ENCODE data around the gene GRK4.

Gene GRK4

DNA sequence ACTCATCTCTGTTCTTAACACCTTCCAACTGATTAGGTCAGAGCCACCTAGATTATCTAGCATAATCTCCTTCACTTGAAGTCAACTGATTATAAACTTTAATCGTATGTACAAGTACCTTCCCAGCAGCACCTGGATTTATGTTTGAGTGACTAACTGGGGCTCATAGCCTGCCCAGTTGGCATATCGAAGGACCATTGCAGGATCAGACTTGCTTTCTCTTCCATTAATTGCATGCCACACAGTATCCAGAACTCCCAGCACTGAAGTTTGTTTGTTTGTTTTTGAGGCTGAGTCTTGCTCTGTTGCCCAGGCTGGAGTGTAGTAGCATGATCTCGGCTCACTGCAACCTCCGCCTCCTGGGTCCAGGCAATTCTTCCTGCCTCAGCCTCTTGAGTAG, 27.9 kb downstream of the GRK4 start:
- Histone ChIP-seq H3K27ac (ENCODE audit: insufficient read depth, low read depth, low read length, poor library complexity, severe bottlenecking) (no peak overlapping the region), H3K27me3 (ENCODE audit: control insufficient read depth, insufficient read depth, low read length, poor library complexity, severe bottlenecking) (no peaks in the 10 kb centered on the region), H3K4me1 (ENCODE audit: control insufficient read depth, insufficient read depth, low read length) (no peaks in the 10 kb centered on the region), H3K36me3 (ENCODE audit: control insufficient read depth, insufficient read depth, low read length) (no peaks in the 10 kb centered on the region), H3K4me3 (ENCODE audit: insufficient read depth, low read depth, low read length) (no peak overlapping the region), H3K9me3 (ENCODE audit: control insufficient read depth, low read length) (no peaks in the 10 kb centered on the region)
- 95 to 98% methylated on average over 4 of the region's 4 CpGs for WGBS, 2 experiments

DNA sequence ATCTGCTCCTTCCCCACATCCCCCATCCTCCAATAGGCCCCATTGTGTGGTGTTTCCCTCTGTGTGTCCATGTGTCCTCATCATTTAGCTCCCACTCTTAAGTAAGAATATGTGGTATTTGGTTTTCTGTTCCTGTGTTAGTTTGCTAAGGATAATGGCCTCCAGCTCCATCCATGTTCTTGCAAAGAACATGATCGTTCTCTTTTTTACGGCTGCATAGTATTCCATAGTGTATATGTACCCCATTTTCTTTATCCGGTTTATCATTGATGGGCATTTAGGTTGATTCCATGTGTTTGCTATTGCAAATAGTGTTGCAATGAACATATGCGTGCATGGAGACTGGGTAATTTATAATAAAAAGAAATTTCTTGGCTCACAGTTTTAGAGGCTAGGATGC, 31.5 kb downstream of the GRK4 start:
- H3K36me3 ChIP-seq (ENCODE audit: control insufficient read depth, insufficient read depth, low read length) = no peaks in the 10 kb centered on the region
- H3K27me3 ChIP-seq (ENCODE audit: control insufficient read depth, insufficient read depth, low read length, poor library complexity, severe bottlenecking) = no peaks in the 10 kb centered on the region
- no peak overlapping the region for H3K4me3 ChIP-seq (ENCODE audit: insufficient read depth, low read depth, low read length)
- WGBS, 2 experiments = 95 to 96% methylated on average over 4 of the region's 4 CpGs
- H3K9me3 ChIP-seq (ENCODE audit: control insufficient read depth, low read length) = no peaks in the 10 kb centered on the region
- no peak overlapping the region for H3K27ac ChIP-seq (ENCODE audit: insufficient read depth, low read depth, low read length, poor library complexity, severe bottlenecking)
- no peaks in the 10 kb centered on the region for H3K4me1 ChIP-seq (ENCODE audit: control insufficient read depth, insufficient read depth, low read length)

GRCh38 chr4:2995546-2996265, 32.3 kb downstream of the GRK4 start:
- Histone ChIP-seq H3K4me1 (ENCODE audit: control insufficient read depth, insufficient read depth, low read length) (no peaks in the 10 kb centered on the region), H3K27ac (ENCODE audit: insufficient read depth, low read depth, low read length, poor library complexity, severe bottlenecking) (no peak overlapping the region), H3K4me3 (ENCODE audit: insufficient read depth, low read depth, low read length) (no peak overlapping the region), H3K27me3 (ENCODE audit: control insufficient read depth, insufficient read depth, low read length, poor library complexity, severe bottlenecking) (no peaks in the 10 kb centered on the region), H3K9me3 (ENCODE audit: control insufficient read depth, low read length) (no peaks in the 10 kb centered on the region), H3K36me3 (ENCODE audit: control insufficient read depth, insufficient read depth, low read length) (no peaks in the 10 kb centered on the region)
- 89 to 96% methylated on average over 3 to 4 of the region's 4 CpGs for WGBS, 2 experiments

DNA sequence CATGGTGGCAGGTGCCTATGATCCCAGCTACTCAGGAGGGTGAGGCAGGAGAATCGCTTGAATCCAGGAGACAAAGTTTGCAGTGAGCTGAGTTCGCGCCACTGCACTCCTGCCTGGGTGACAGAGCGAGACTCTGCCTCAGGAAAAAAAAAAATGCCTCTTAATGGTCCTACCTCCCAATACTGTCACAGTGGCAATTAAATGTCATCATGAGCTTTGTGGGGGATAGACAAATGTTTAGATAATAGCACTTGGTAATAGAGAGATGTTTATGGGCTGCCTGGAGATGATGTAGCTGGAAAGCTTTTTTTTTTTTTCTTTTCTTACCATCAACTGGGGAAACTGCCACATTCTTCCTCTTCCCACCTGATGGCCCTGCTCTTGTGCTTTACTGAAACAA, 33.0 kb downstream of the GRK4 start:
- H3K9me3 ChIP-seq (ENCODE audit: control insufficient read depth, low read length) = no peaks in the 10 kb centered on the region
- no peak overlapping the region for H3K27ac ChIP-seq (ENCODE audit: insufficient read depth, low read depth, low read length, poor library complexity, severe bottlenecking)
- no peaks in the 10 kb centered on the region for H3K4me1 ChIP-seq (ENCODE audit: control insufficient read depth, insufficient read depth, low read length)
- no peaks in the 10 kb centered on the region for H3K27me3 ChIP-seq (ENCODE audit: control insufficient read depth, insufficient read depth, low read length, poor library complexity, severe bottlenecking)
- WGBS, 2 experiments = 87 to 95% methylated on average over 4 of the region's 4 CpGs
- no peaks in the 10 kb centered on the region for H3K36me3 ChIP-seq (ENCODE audit: control insufficient read depth, insufficient read depth, low read length)
- H3K4me3 ChIP-seq (ENCODE audit: insufficient read depth, low read depth, low read length) = no peak overlapping the region

GRCh38 chr4:3007724-3008123, 44.4 kb downstream of the GRK4 start:
- WGBS, 2 experiments = 84 to 89% methylated on average over 1 of the region's 2 CpGs
- no peaks in the 10 kb centered on the region for H3K36me3 ChIP-seq (ENCODE audit: control insufficient read depth, insufficient read depth, low read length)
- no peak overlapping the region for H3K27ac ChIP-seq (ENCODE audit: insufficient read depth, low read depth, low read length, poor library complexity, severe bottlenecking)
- H3K4me1 ChIP-seq (ENCODE audit: control insufficient read depth, insufficient read depth, low read length) = no peaks in the 10 kb centered on the region
- no peaks in the 10 kb centered on the region for H3K9me3 ChIP-seq (ENCODE audit: control insufficient read depth, low read length)
- H3K4me3 ChIP-seq (ENCODE audit: insufficient read depth, low read depth, low read length) = no peak overlapping the region
- no peaks in the 10 kb centered on the region for H3K27me3 ChIP-seq (ENCODE audit: control insufficient read depth, insufficient read depth, low read length, poor library complexity, severe bottlenecking)

GRCh38 chr4:3009422-3009821, 46.1 kb downstream of the GRK4 start:
- Histone ChIP-seq H3K27me3 (ENCODE audit: control insufficient read depth, insufficient read depth, low read length, poor library complexity, severe bottlenecking) (no peaks in the 10 kb centered on the region), H3K36me3 (ENCODE audit: control insufficient read depth, insufficient read depth, low read length) (no peaks in the 10 kb centered on the region), H3K4me1 (ENCODE audit: control insufficient read depth, insufficient read depth, low read length) (no peaks in the 10 kb centered on the region), H3K9me3 (ENCODE audit: control insufficient read depth, low read length) (no peaks in the 10 kb centered on the region), H3K27ac (ENCODE audit: insufficient read depth, low read depth, low read length, poor library complexity, severe bottlenecking) (no peak overlapping the region), H3K4me3 (ENCODE audit: insufficient read depth, low read depth, low read length) (no peak overlapping the region)
- 80 to 84% methylated on average over 7 of the region's 7 CpGs for WGBS, 2 experiments

- no peak overlapping the region for H3K27ac ChIP-seq (ENCODE audit: insufficient read depth, low read depth, low read length, poor library complexity, severe bottlenecking)
- 66 to 70% methylated on average over 2 of the region's 2 CpGs for WGBS, 2 experiments
- no peaks in the 10 kb centered on the region for H3K27me3 ChIP-seq (ENCODE audit: control insufficient read depth, insufficient read depth, low read length, poor library complexity, severe bottlenecking)
- H3K9me3 ChIP-seq (ENCODE audit: control insufficient read depth, low read length) = no peaks in the 10 kb centered on the region
- H3K36me3 ChIP-seq (ENCODE audit: control insufficient read depth, insufficient read depth, low read length) = no peaks in the 10 kb centered on the region
- no peaks in the 10 kb centered on the region for H3K4me1 ChIP-seq (ENCODE audit: control insufficient read depth, insufficient read depth, low read length)
- no peak overlapping the region for H3K4me3 ChIP-seq (ENCODE audit: insufficient read depth, low read depth, low read length)
Observed at GRCh38 chr4:3010577-3010976, 47.2 kb downstream of the GRK4 start.

DNA sequence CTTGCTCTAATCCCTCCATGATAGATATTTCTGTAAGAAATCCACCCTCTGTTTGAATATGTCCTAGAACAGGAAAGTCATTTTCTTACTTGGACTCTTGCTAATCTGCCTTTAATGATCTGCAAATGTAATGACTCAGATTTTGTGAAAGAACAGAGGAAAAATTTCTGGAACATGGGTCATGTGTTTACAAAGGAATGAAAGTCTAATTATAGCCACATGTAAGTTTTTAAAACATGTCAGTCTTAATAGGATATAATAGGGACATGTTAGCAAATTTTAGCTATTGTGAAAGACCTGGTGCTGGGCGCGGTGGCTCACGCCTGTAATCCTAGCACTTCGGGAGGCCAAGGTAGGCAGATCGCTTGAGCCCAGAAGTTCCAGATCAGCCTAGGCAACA, 47.6 kb downstream of the GRK4 start:
- no peaks in the 10 kb centered on the region for H3K27me3 ChIP-seq (ENCODE audit: control insufficient read depth, insufficient read depth, low read length, poor library complexity, severe bottlenecking)
- WGBS, 2 experiments = 92 to 98% methylated on average over 4 to 5 of the region's 5 CpGs
- H3K36me3 ChIP-seq (ENCODE audit: control insufficient read depth, insufficient read depth, low read length) = no peaks in the 10 kb centered on the region
- H3K9me3 ChIP-seq (ENCODE audit: control insufficient read depth, low read length) = no peaks in the 10 kb centered on the region
- H3K4me3 ChIP-seq (ENCODE audit: insufficient read depth, low read depth, low read length) = no peak overlapping the region
- H3K4me1 ChIP-seq (ENCODE audit: control insufficient read depth, insufficient read depth, low read length) = no peaks in the 10 kb centered on the region
- H3K27ac ChIP-seq (ENCODE audit: insufficient read depth, low read depth, low read length, poor library complexity, severe bottlenecking) = no peak overlapping the region

DNA sequence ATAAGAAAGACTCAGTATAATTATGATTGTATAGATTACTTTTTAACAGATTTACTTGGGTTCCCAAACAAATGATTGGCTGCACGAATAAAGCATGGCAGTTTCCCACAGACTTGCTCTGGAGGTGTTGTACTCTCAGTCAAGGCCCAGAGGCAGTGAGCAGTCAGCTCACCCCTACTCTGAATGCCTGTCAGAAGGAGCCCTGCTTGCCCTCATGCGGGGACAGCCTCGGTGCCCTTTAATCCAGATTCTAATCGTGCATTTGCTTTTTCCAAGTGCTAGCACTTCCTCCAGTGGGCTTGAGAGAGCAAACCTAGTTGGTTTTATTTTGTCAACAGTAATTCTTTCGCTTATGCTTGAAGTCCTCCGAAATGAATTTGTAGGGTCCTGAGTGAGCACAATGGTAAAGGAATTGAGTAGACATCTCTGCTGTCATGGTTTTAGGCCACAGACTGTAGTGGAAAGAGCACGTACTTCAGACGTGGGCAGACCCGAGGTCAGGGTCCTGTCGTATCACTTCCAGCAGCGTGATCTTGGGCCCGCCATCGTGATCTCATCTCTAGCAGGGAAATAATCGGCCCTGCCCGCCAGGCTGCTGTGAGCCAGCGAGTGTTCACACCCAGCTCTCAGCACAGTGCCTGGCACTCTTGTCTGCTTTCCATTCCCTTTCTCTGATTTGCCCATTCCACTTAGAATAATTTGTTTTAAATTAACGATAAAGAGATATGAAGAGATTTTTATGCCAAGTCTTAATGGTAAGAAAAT, 48.3 kb downstream of the GRK4 start:
- Histone ChIP-seq H3K27ac (ENCODE audit: insufficient read depth, low read depth, low read length, poor library complexity, severe bottlenecking) (no peak overlapping the region), H3K4me3 (ENCODE audit: insufficient read depth, low read depth, low read length) (no peak overlapping the region), H3K9me3 (ENCODE audit: control insufficient read depth, low read length) (no peaks in the 10 kb centered on the region), H3K36me3 (ENCODE audit: control insufficient read depth, insufficient read depth, low read length) (no peaks in the 10 kb centered on the region), H3K4me1 (ENCODE audit: control insufficient read depth, insufficient read depth, low read length) (no peaks in the 10 kb centered on the region), H3K27me3 (ENCODE audit: control insufficient read depth, insufficient read depth, low read length, poor library complexity, severe bottlenecking) (no peaks in the 10 kb centered on the region)
- WGBS, 2 experiments = 94% methylated on average over 16 of the region's 17 CpGs

DNA sequence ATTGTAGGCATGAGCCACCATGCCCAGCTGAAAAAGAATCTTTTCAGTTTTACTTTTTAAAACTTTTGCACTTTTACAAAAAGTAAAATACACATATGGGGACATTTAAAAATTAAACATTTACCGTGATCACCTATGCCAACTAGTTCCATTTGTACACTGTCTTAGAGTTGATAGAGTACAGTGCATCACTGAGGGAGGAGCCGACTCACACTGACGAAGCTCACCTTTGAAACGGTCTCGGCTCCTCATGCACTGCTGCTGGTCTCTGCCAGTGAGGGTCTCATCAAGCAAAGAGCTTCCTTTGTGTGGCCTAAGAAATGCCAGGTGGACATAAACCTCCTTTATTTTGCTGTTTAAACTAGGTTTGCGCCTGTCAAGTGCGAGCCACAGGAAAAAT, 50.0 kb downstream of the GRK4 start:
- Histone ChIP-seq H3K9me3 (ENCODE audit: control insufficient read depth, low read length) (no peaks in the 10 kb centered on the region), H3K27me3 (ENCODE audit: control insufficient read depth, insufficient read depth, low read length, poor library complexity, severe bottlenecking) (no peaks in the 10 kb centered on the region), H3K27ac (ENCODE audit: insufficient read depth, low read depth, low read length, poor library complexity, severe bottlenecking) (no peak overlapping the region), H3K4me3 (ENCODE audit: insufficient read depth, low read depth, low read length) (no peak overlapping the region), H3K36me3 (ENCODE audit: control insufficient read depth, insufficient read depth, low read length) (no peaks in the 10 kb centered on the region), H3K4me1 (ENCODE audit: control insufficient read depth, insufficient read depth, low read length) (no peaks in the 10 kb centered on the region)
- 91 to 92% methylated on average over 7 of the region's 7 CpGs for WGBS, 2 experiments

Measured in ectodermal cell (in vitro differentiated cells).